ENCODE data around the gene TNIP2.
"Not testable (repeated sequence)": the region's sequence is repeated elsewhere in the genome, so short reads cannot be mapped to it uniquely, and the experiment has no call there.

The TNIP2 gene

DNA sequence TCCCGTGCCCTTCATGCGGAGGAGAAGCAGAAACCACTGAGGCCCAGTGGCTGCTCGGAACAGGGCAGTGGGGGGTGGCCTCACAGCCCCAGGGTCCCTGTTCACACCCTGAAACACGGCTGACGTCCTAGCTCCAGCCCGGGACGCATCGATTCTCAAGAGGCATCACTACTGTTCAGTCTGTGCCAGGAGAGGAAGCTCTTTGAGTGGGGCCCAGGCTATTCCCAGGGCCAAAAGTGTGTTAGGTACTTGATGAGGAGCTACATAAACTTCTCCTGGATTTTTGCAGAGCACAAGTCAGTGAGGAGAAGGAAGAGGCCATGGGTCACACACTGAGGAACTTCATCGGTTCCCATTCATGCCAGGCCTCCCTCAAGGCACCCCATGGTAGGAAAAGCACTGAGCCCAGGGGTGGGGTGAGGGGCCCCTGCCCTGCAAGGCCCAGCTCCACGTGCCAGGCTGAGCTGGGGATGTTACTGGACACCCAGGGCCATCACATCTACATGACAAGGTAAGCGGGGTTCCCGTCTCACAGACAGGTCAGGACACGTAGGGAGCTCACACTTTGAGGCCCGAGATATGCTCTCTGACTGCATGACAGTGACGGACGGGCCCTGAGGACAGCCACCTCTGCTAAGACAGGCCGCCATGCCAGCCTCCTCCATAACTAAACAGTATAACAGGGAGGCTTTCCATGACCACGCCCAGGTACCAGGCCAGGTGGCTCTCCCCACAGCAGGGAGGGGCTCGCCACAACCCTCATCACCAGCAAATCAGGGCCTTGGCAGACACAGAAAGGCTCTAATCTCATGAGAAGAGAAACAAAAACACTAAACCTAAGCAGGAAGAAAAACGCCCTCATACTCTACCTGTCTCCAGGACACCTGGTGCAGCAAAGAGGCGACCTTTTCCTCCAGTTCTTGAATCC lies 12.4 kb downstream of the TNIP2 start:
- DNase-seq: no peak

DNA sequence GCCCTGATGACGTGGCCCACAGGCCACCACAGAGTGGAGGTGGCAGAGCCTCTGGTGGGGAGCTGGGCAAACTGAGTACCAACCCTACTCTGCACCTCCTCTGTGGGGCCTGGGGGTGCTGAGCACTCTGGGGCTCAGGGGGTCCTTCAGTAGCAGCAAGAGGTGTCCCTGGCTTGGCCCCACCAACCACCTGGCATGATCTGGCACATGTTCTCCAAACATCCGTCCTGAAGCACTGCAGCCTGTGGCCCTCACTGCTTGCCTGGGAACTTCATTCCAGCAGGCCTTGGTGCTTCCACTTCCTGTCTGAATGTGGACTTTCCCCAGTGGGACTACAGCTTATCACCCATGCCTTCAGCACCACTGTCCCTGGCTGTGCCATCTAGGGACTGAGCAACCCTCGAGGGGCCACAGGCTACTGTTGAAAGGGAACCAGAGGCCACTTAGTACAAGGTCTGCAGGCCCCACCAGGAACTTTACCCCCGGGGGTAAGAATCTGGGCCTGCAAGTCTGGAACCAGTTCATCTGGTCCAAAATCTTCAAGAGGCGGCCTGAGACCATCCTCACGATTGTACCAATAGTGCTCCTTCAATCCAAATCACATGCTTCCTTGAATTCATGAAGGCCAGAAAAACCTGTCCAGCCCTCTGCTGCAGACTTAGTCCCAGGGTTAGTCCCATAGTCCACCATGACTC lies 13.2 kb downstream of the TNIP2 start:
- DNase-seq: no peak

DNA sequence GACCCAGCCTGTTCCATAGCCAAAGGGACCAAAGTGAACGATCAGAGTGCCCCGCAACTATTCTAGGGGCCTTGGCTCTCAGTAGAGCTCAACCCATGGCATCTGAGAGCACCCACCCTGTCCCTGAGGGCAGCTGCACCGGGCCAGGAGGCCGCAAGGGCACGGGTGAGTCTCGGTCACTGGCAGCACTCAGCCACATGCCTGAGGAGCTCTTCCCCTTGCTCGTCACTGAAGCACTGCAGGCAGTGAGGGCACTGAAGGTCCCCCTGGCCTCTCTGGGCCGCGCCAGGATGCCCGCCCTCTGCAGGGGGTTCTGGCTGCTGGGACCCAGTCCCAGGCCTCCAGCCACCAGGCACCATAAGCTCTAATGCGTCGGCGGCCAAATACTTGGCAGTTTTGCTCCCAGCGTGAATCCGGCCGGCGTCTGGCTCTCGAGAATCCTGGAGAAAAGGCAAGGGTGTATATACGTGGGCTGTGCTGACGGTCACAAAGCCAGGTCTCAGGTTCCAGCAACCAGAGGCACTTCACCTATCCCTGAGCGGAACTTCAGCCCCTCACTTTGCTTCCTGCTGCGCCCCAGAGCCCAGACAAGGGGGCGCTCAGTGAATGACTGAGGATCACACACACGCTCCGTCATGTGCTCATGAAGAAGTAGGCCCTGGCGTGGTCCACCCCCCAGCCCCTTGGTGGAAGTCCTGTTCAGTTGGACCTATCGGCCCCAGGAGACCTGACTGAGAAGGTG lies 13.9 kb downstream of the TNIP2 start:
- no peak for DNase-seq

DNA sequence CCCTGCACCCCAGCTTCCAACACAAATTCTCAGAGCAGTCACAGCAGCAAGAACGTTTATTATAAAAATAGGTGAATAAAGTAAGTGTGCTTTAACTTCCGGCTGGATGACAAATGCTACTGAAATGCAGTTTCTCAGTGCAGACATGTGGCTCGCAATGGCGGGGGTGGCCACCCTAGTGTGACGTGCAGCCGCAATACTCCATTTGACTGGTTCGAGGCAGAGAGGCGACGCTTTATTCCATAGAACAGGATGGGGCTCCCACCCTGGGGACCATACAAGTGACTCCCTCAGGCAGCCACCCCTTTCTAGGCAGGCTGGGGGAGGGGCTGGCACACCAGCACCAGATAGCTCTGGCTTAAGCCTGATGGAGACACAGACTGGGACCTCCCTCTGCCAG lies 14.5 kb downstream of the TNIP2 start:
- DNase-seq: no peak

DNA sequence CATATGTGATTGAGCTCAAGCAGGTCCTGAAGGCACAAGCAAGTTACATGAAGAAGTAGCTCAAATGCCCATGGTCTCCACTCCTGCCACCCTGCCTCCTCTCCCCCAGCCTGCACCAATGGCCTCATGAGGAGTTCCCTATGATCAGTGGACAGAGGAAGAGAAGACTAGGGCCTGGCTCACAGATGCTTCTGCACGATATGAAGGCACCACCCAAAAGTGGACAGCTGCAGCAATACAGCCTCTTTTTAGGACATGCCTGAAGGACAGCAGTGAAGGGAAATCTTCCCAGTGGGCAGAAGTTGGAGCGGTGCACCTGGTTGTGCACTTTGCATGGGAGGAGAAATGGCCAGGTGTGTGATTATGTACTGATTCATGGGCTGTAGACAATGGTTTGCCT lies 17.8 kb downstream of the TNIP2 start:
- DNase-seq: not testable (repeated sequence)

DNA sequence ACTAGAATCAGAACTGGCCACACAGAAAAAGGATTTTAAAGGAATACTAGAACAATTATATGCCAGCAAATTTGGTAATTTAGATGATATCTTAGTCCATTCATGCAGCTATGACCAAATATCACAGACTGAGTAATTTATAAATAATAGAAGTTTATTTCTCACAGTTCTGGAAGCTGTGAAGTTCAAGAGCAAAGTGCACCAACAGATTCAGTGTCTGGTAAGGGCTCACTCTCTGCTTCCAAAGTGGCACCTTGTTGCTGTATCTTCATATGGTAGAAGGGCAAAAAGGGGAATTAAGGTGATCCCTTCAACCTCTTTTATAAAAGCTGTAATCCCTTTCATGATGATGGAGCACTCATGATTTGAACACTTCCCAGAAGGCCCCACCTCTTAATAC lies 20.3 kb downstream of the TNIP2 start:
- no peak for DNase-seq

DNA sequence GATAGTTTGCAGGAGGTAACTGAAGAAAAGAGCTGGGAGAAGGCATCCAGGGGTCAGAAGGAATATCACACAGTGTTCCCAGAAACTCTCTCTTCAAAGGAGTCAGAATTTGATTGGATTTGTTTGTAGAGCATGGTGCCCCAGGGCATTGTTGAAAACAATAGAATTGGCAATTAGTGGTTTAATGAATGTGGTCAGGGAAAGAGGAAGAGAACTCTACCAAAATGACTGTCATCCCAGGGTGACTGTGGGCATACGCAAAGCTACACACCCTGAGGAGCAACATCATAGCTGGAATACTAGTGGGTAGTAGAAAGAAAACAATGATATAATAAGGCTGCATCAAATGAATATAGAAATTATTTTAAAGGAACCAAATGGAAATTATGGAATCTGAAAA lies 21.5 kb downstream of the TNIP2 start:
- no peak for DNase-seq

DNA sequence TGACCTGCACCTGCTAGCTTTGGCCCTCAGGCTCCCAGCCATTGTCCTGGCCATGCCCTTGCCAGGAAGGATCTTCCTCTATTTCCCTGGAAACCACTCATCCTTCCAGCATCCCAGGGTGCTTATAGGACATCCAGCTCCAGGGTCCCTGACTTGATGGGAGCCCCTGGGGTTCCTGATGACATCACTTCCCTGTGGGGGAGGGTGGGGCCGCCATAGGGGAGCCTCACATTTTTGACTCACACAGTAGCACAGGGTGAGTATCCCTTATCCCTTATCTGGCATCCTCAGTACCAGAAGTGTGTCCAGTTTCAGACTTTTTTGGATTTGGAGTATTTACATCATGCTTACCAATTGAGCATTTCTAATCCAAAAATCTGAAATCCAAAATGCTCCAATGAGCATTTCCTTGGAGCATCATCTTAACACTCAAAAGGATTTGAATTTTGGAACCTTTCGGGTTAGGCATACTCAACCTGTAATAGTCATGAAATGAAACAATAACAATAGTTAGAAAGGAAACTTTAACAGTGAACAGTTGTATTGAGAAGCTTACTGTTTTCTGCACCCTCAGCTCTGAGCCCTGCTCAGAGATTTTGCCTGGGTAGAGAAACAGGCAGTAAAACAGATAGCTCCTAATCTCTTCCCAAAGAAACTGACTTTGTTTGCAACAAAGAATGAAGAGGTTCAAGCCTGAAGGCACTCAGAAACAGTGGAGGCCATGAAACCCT lies 22.1 kb downstream of the TNIP2 start:
- DNase-seq: no peak

DNA sequence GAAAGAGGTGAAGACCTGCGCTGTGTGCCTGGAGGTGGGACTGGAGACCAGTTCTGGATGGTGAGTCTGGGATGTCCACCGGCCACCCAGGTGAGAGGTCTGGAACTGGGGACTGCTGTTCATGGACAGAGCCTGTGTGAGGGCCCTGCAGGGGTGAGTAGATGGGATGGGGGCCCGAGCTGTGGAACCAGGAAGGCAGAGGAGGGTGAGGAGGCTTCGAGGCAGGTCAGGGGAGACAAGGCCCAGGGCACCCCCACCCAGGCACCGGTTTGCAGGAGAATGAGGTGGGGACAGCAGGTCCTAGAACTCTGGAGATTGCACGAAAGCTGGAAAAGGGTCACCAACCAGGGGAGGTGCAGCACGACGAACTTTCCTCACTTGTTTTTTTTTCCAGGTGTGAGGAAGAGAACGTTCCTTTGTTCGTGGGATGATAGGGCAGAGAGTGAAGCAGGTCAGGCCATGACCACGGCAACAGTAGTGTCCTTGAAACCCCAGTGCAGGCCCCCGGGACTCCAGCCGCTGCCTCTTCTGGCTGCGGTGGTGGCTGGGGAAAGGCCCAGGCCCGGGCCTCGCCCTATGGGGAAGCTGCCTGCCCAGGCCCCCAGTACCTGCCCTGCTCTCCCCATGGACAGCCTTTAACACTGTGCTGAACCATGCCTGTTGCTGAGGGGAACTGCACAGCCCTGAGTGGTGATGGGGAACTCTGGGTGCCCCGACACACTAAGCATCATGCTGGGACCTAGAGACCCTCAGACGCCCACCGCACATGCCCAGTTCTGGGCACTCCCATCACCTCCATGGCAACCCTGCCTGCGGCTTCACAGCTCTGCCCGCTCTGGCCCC lies 22.9 kb downstream of the TNIP2 start:
- DNase-seq: no peak

DNA sequence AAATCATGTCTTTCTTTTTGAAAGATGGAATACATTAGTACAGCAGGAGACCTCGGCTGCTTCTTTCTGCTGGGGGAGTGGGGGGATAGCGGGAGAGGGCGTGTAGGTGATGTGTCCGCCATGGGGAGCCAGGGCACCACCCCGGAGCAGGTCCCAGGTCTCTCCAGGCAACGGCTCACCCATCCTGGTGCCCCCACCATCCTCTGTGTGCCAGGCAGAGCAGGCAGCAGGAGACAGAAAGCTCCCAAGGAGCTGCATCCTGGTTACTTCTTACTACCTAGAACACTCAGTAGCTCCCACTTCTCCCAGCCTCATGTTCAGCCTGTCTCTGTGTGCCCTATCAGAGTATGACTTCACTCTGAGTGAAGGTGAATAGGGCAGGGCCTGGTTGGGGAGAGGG lies 23.6 kb downstream of the TNIP2 start:
- no peak for DNase-seq

DNA sequence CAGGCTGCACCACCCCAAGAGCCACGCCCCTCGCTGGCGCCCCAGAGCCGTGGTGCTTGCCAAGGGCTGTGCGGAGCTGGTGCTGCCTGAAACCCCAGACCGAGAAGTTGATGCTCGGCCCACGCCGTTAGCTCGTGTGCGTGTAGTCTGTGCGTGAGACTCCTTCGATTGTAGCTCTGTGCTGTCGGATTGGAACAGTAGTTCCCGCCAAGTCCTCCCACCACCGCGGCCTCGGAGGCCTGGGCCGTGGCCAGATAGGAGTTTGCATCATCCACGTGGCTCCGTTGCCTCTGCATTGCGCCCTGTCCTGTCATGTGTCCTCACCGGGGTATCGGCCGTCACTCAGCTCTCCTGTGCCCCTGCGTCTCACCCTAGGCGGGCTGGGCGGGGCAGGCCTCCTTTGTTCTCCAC lies 24.2 kb downstream of the TNIP2 start:
- no peak for DNase-seq

DNA sequence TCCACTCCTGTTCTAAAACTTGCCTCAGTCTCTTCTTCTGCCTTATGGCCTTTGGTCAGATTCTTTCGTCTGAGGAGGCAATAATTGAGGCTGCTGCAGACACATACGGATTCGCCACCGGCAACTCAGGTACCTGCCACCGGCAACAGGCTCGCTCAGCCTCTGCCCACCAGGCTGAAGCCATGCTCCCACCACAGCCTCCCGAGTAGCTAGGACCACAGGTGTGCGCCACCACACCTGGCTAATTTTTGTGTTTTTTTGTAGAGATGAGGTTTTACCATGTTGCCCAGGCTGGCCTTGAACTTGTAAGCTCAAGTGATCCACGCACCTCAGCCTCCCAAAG lies 26.6 kb downstream of the TNIP2 start:
- no peak for DNase-seq

DNA sequence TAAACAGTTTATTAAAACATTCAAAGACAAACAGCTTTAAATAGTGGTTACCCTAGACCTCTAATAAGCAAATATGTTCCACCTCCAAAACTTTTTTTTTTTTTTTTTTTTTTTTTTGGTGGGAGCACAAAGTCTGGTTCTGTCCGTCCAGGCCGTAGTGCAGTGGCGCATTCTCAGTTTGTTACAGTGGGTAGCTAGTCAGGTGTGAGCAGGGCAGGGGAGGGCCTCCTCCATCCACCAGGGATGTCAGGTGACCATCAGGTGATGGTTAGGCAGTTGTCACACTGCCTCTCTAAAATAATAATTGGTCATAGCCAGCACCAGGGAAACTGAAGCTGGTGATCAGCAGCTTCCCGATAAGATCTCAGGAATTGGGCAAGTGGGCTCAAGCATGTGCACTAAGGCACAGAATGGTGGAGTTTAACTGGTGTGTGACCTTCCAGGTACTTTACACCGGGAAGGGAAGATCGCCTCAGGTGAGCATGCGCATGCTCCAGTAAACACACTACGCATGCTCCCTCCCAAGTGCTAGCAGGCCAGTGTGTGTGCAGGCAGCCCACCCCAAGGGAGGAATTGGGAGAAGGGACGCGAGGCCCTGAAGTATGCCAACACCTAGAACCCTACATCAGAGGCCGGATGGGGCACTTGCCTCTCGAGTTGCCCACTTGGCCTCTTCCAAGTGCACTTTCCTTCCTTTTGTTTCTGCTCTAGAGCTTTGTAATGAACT lies 27.2 kb downstream of the TNIP2 start:
- DNase-seq: no peak

DNA sequence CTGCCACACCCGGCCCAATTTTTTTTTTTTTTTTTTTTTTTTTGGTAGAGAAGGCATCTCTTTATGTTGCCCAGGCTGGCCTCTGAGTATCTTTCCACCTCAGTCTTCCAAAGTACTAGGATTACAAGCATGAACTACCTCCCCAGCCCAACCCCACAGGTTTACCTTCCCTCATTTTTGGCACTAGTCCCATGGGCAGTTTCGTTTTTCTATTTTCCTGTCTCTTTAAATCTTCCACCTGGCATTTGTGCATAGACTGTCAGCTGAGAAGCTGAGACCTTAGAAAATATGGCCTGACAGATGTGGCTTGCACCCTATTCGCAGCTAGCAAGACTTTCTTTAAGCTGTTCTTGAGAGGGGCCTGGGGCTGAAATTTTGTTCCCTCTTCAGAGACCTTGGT lies 27.9 kb downstream of the TNIP2 start:
- no peak for DNase-seq

DNA sequence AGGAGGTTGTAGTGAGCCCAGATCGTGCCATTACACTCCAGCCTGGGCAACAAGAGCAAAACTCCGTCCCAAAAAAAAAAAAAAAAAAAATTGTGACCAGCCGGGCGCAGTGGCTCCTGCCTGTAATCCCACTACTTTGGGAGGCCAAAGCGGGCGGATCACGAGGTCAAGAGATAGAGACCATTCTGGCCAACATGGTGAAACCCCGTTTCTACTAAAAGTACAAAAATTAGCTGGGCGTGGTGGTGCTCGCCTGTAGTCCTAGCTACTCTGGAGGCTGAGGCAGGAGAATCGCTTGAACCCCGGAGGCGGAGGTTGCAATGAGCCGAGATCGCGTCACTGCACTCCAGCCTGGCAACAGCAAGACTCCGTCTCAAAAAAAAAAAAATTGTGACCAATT lies 29.3 kb downstream of the TNIP2 start:
- DNase-seq: not testable (repeated sequence)

DNA sequence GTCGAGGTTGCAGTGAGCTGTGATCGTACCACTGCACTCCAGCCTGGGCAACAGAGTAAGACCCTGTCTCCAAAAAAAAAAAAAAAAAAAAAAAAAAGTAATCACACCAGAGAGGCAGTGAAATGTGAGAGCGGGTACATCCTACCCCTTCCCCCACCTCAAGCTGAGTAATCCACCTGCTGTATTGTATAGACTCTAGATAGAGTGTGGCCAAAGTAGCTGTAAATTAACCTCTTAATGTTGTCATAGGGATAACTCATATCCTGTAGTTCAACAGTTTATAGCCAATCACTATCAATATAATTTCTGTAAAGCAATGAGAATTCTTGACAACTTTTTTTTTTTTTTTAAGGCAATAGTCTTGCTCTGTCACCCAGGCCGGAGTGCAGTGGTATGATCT lies 30.8 kb downstream of the TNIP2 start:
- no peak for DNase-seq

DNA sequence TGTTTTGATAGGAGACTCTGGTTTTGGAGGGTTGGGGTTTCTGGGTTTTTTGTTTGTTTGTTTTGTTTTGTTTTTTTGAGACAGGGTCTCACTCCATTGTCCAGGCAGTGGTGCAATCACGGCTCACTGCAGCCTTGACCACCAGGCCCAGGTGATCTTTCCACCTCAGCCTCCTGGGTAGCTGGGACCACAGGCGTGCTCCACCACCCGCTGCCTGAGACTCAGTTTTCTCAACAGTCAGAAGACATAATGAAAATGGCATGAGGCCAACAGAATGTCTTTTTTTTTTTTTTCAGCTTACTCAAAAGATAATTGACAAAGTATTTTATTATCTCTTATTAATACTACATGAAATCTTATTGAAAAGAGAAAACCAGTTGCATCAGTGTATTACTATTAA lies 32.4 kb downstream of the TNIP2 start:
- no peak for DNase-seq

DNA sequence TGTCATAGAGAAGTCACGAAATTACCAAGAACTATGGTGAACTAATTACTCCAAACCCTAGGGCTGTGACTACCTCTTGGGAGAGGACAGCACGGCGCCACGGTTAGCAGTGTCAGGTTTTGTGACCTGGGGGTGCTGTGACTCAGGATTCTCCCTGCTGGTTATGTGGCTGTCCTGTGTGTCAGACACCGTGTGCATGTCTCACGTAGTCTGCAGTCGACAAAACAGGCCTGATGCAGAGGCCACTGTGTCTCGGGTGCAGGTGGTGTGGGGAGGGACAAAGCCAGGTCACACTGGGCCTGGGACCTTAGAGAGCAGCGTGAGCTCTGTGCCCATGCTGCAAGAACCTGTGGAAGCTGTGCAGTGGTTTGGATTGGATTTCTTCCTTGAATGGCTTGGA lies 34.1 kb downstream of the TNIP2 start:
- DNase-seq: no peak

DNA sequence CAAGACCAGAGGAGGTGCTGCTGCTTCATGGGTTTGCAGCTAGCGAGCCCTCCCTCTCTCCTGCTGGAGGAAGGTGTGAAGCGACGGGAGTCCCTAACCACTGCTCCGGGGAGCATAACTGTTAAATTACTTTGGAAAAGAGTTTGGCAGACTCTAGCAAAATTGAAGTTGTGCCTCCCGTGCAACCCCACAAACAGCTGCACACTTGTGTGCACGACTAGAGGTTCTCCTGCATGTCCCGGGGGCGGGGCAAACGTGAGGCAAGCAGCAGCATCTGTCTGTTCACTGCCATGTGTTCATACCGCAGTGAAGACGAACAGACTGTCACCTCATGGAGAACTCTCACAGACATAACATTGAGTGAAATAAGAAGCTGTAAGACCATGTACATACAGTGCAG lies 34.5 kb downstream of the TNIP2 start:
- DNase-seq: no peak

DNA sequence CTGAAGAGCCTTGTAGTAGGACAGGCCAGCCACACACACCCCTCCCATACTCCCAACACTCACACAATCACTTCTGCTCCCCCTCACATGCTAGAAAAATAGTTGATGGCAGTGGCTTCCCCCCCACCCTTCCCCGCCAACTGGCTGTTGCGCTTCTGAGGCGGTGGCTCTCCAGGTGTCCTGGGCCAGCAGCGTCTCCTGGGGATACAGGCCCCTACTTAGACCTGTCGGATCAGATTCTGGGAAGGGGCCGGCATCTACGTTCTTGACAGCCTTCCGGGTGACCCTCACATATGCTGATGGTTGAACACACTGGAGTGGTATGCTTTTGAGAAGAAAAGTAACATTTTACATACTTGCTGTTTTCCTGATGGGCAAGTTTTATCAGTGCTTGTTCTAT lies 39.9 kb downstream of the TNIP2 start:
- DNase-seq: no peak

DNA sequence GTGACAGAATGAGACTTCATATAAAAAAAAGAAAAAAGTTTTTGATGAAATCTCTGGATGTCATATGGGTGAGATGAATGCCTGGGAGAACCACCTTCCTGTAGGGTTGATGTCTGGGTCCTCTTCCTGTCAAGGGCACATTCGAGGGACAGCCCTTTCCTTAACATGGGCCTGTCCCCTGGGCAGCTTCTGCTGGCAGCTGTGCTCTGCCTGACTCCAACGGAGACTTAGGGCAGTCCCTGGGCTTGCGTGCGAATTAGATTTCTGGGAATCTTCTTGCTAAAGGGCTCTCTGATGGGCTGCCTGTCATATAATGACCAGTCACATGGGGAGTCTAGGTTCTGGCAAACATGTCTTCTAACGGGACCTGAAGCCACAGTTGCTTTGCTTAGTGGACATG lies 40.7 kb downstream of the TNIP2 start:
- DNase-seq: no peak

DNA sequence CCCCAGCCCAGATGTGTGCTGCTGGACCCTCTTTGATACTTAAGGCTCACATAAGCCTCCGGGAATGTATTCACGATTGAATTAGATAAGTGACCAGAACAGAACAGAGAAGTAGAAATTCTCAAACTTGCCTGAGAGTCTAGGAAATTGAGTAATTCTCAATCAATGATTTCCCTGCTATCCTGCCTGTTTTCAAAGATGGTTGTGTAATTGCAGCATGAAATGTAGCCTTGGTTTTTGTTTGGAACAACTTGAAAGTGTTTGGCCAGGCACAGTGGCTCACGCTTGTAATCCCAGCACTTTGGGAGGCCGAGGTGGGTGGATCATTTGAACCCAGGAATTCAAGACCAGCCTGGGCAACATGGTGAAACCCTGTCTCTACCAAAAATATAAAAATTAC lies 41.2 kb downstream of the TNIP2 start:
- no peak for DNase-seq
